DND-41 (cell line): ENCODE measurements around the gene ENKD1.

Source experiments
- CTCF ChIP-seq: IDR thresholded peaks from 2 replicates; pipeline ENCODE4 v1.5.1; 2012; ENCODE audit warnings: borderline replicate concordance, low read length, moderate library complexity, mild to moderate bottlenecking; ENCODE audit not compliant: poor library complexity, severe bottlenecking; ENCODE audit errors: extremely low read depth
- EZH2 ChIP-seq: IDR thresholded peaks from 3 replicates; pipeline ENCODE4 v1.6.1; 2012; ENCODE audit warnings: borderline replicate concordance, low read depth, mild to moderate bottlenecking, moderate library complexity, low read length, inconsistent platforms; ENCODE audit not compliant: severe bottlenecking

DNA sequence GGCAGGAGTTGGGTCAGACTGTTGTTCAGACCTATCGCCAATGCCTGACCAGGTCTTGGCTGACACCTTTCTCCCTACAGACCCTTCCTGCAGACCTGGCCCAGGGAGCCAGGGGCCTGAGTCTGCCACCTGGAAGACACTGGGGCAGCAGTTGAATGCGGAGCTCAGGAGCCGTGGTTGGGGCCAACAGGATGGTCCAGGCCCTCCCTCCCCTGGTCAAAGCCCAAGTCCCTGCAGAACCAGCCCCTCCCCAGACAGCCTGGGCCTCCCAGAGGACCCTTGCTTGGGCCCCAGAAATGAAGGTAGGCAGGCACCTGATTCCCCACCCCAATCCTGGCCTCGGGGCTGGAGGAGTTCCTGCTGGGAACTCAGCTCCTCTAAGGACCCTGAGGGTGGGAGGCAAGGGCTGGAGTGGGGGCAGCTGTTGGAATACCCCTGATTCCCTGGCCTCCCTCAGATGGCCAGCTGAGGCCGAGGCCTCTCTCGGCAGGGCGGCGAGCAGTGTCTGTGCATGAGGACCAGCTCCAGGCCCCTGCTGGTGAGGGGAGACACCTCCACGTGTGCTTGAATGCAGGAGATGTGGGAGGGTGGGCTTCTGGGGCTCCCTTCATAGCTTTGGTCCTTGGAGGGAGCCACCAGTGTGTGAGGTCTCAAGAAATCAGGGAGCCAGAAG, 10.1 kb downstream of the ENKD1 start:
- TF ChIP-seq CTCF = no peak
- TF ChIP-seq EZH2 = no peak
